ENCODE measurements around the gene YY2. TPM values are rescaled to one million over a fixed set of nuclear protein-coding genes. Genes with fewer than 3 reads are reported as not detected.
"Not testable (repeated sequence)": the region's sequence is repeated elsewhere in the genome, so short reads cannot be mapped to it uniquely, and the experiment has no call there.

The YY2 gene
- polyA plus RNA-seq, 4 donors = 0.95 to 2.1 TPM; not detected in 2

- FAIRE-seq (no peak), DNase-seq (no peak)
- H3K4me3 ChIP-seq (ENCODE audit: low read depth in 1 of 3, low read length in 3 of 3) = no peak overlapping the region
- peaks cover 0 to 18% (median 2%) of the 10 kb centered on the region in 3 donors for H3K36me3 ChIP-seq (ENCODE audit: control insufficient read depth in 3 of 3, insufficient read depth in 2 of 3, low read depth in 1 of 3, low read length in 3 of 3)
- H3K27me3 ChIP-seq (ENCODE audit: control insufficient read depth in 3 of 3, insufficient read depth in 3 of 3, low read length in 3 of 3) = no peaks in the 10 kb centered on the region
- no peaks in the 10 kb centered on the region for H3K9me3 ChIP-seq (ENCODE audit: control insufficient read depth in 2 of 2, insufficient read depth in 1 of 2, low read depth in 1 of 2, low read length in 1 of 2)
- H3K27ac ChIP-seq (ENCODE audit: low read depth in 1 of 3, low read length in 2 of 3) = no peak overlapping the region
- no peaks in the 10 kb centered on the region for H3K4me1 ChIP-seq (ENCODE audit: control insufficient read depth in 3 of 3, insufficient read depth in 2 of 3, low read depth in 1 of 3, low read length in 2 of 3)
These were observed 2.2 kb upstream of the YY2 start for GRCh38 chrX:21853578-21853977.

GRCh38 chrX:21856504-21856903, 717 bp downstream of the YY2 start:
- 94 to 98% (median 97%) methylated on average over 21 of the region's 21 CpGs for WGBS, 3 donors
- H3K27me3 ChIP-seq (ENCODE audit: control insufficient read depth in 3 of 3, insufficient read depth in 3 of 3, low read length in 3 of 3) = no peaks in the 10 kb centered on the region
- no peak for FAIRE-seq

GRCh38 chrX:21863241-21863640, 7.5 kb downstream of the YY2 start:
- no peaks in the 10 kb centered on the region for H3K4me1 ChIP-seq (ENCODE audit: control insufficient read depth in 3 of 3, insufficient read depth in 2 of 3, low read depth in 1 of 3, low read length in 2 of 3)
- WGBS, 3 donors = 93 to 100% (median 95%) methylated on average over 1 of the region's 1 CpG
- DNase-seq (no peak), FAIRE-seq (no peak)
- no peak overlapping the region for H3K4me3 ChIP-seq (ENCODE audit: low read depth in 1 of 3, low read length in 3 of 3)
- peaks cover 0 to 2% (median 0%) of the 10 kb centered on the region in 3 donors for H3K36me3 ChIP-seq (ENCODE audit: control insufficient read depth in 3 of 3, insufficient read depth in 2 of 3, low read depth in 1 of 3, low read length in 3 of 3)
- H3K27ac ChIP-seq (ENCODE audit: low read depth in 1 of 3, low read length in 2 of 3) = no peak overlapping the region
- H3K9me3 ChIP-seq (ENCODE audit: control insufficient read depth in 2 of 2, insufficient read depth in 1 of 2, low read depth in 1 of 2, low read length in 1 of 2) = no peaks in the 10 kb centered on the region
- H3K27me3 ChIP-seq (ENCODE audit: control insufficient read depth in 3 of 3, insufficient read depth in 3 of 3, low read length in 3 of 3) = no peaks in the 10 kb centered on the region

More at GRCh38 chrX:21856504-21856903, 717 bp downstream of the YY2 start:
- no peak overlapping the region for H3K4me3 ChIP-seq (ENCODE audit: low read depth in 1 of 3, low read length in 3 of 3)
- H3K36me3 ChIP-seq (ENCODE audit: control insufficient read depth in 3 of 3, insufficient read depth in 2 of 3, low read depth in 1 of 3, low read length in 3 of 3) = peaks cover 0 to 18% (median 2%) of the 10 kb centered on the region in 3 donors
- no peaks in the 10 kb centered on the region for H3K9me3 ChIP-seq (ENCODE audit: control insufficient read depth in 2 of 2, insufficient read depth in 1 of 2, low read depth in 1 of 2, low read length in 1 of 2)
- H3K27ac ChIP-seq (ENCODE audit: low read depth in 1 of 3, low read length in 2 of 3) = no peak overlapping the region
- no peaks in the 10 kb centered on the region for H3K4me1 ChIP-seq (ENCODE audit: control insufficient read depth in 3 of 3, insufficient read depth in 2 of 3, low read depth in 1 of 3, low read length in 2 of 3)
- DNase-seq = no peak

GRCh38 chrX:21865436-21865835, 9.6 kb downstream of the YY2 start:
- H3K27me3 ChIP-seq (ENCODE audit: control insufficient read depth in 3 of 3, insufficient read depth in 3 of 3, low read length in 3 of 3) = no peaks in the 10 kb centered on the region
- no peak overlapping the region for H3K27ac ChIP-seq (ENCODE audit: low read depth in 1 of 3, low read length in 2 of 3)
- no peaks in the 10 kb centered on the region for H3K36me3 ChIP-seq (ENCODE audit: control insufficient read depth in 3 of 3, insufficient read depth in 2 of 3, low read depth in 1 of 3, low read length in 3 of 3)
- FAIRE-seq = no peak
- H3K4me1 ChIP-seq (ENCODE audit: control insufficient read depth in 3 of 3, insufficient read depth in 2 of 3, low read depth in 1 of 3, low read length in 2 of 3) = no peaks in the 10 kb centered on the region
- DNase-seq = no peak
- H3K9me3 ChIP-seq (ENCODE audit: control insufficient read depth in 2 of 2, insufficient read depth in 1 of 2, low read depth in 1 of 2, low read length in 1 of 2) = no peaks in the 10 kb centered on the region
- H3K4me3 ChIP-seq (ENCODE audit: low read depth in 1 of 3, low read length in 3 of 3) = no peak overlapping the region

- no peak for DNase-seq
- Histone ChIP-seq H3K36me3 (ENCODE audit: control insufficient read depth in 3 of 3, insufficient read depth in 2 of 3, low read depth in 1 of 3, low read length in 3 of 3) (no peaks in the 10 kb centered on the region), H3K4me3 (ENCODE audit: low read depth in 1 of 3, low read length in 3 of 3) (no peak overlapping the region), H3K9me3 (ENCODE audit: control insufficient read depth in 2 of 2, insufficient read depth in 1 of 2, low read depth in 1 of 2, low read length in 1 of 2) (no peaks in the 10 kb centered on the region), H3K4me1 (ENCODE audit: control insufficient read depth in 3 of 3, insufficient read depth in 2 of 3, low read depth in 1 of 3, low read length in 2 of 3) (no peaks in the 10 kb centered on the region), H3K27me3 (ENCODE audit: control insufficient read depth in 3 of 3, insufficient read depth in 3 of 3, low read length in 3 of 3) (no peaks in the 10 kb centered on the region), H3K27ac (ENCODE audit: low read depth in 1 of 3, low read length in 2 of 3) (no peak overlapping the region)
- WGBS, 3 donors = 74 to 95% (median 94%) methylated on average over 1 of the region's 1 CpG
- no peak for FAIRE-seq
These were observed 14.7 kb downstream of the YY2 start for GRCh38 chrX:21870494-21870893.

GRCh38 chrX:21873063-21873775, 17.4 kb downstream of the YY2 start:
- Histone ChIP-seq H3K36me3 (ENCODE audit: control insufficient read depth in 3 of 3, insufficient read depth in 2 of 3, low read depth in 1 of 3, low read length in 3 of 3) (no peaks in the 10 kb centered on the region), H3K9me3 (ENCODE audit: control insufficient read depth in 2 of 2, insufficient read depth in 1 of 2, low read depth in 1 of 2, low read length in 1 of 2) (no peaks in the 10 kb centered on the region), H3K27ac (ENCODE audit: low read depth in 1 of 3, low read length in 2 of 3) (no peak overlapping the region), H3K27me3 (ENCODE audit: control insufficient read depth in 3 of 3, insufficient read depth in 3 of 3, low read length in 3 of 3) (no peaks in the 10 kb centered on the region), H3K4me3 (ENCODE audit: low read depth in 1 of 3, low read length in 3 of 3) (no peak overlapping the region), H3K4me1 (ENCODE audit: control insufficient read depth in 3 of 3, insufficient read depth in 2 of 3, low read depth in 1 of 3, low read length in 2 of 3) (no peaks in the 10 kb centered on the region)
- 70 to 78% (median 77%) methylated on average over 4 of the region's 4 CpGs for WGBS, 3 donors
- FAIRE-seq (no peak), DNase-seq (no peak)

- not testable (repeated sequence) for H3K36me3 ChIP-seq (ENCODE audit: control insufficient read depth in 3 of 3, insufficient read depth in 2 of 3, low read depth in 1 of 3, low read length in 3 of 3); FAIRE-seq; H3K4me3 ChIP-seq (ENCODE audit: low read depth in 1 of 3, low read length in 3 of 3); H3K27me3 ChIP-seq (ENCODE audit: control insufficient read depth in 3 of 3, insufficient read depth in 3 of 3, low read length in 3 of 3); H3K27ac ChIP-seq (ENCODE audit: low read depth in 1 of 3, low read length in 2 of 3); DNase-seq; H3K9me3 ChIP-seq (ENCODE audit: control insufficient read depth in 2 of 2, insufficient read depth in 1 of 2, low read depth in 1 of 2, low read length in 1 of 2); H3K4me1 ChIP-seq (ENCODE audit: control insufficient read depth in 3 of 3, insufficient read depth in 2 of 3, low read depth in 1 of 3, low read length in 2 of 3)
- 61 to 76% (median 73%) methylated on average over 3 of the region's 3 CpGs for WGBS, 3 donors
These were observed 18.4 kb downstream of the YY2 start for GRCh38 chrX:21874182-21874581.

- H3K4me3 ChIP-seq (ENCODE audit: low read depth in 1 of 3, low read length in 3 of 3) = no peak overlapping the region
- 52 to 88% (median 73%) methylated on average over 1 of the region's 1 CpG for WGBS, 3 donors
- no peaks in the 10 kb centered on the region for H3K9me3 ChIP-seq (ENCODE audit: control insufficient read depth in 2 of 2, insufficient read depth in 1 of 2, low read depth in 1 of 2, low read length in 1 of 2)
- no peak overlapping the region for H3K27ac ChIP-seq (ENCODE audit: low read depth in 1 of 3, low read length in 2 of 3)
- DNase-seq = no peak
- no peaks in the 10 kb centered on the region for H3K27me3 ChIP-seq (ENCODE audit: control insufficient read depth in 3 of 3, insufficient read depth in 3 of 3, low read length in 3 of 3)
- no peaks in the 10 kb centered on the region for H3K4me1 ChIP-seq (ENCODE audit: control insufficient read depth in 3 of 3, insufficient read depth in 2 of 3, low read depth in 1 of 3, low read length in 2 of 3)
- peaks cover 0 to 2% (median 0%) of the 10 kb centered on the region in 3 donors for H3K36me3 ChIP-seq (ENCODE audit: control insufficient read depth in 3 of 3, insufficient read depth in 2 of 3, low read depth in 1 of 3, low read length in 3 of 3)
- FAIRE-seq = no peak
These were observed 19.2 kb downstream of the YY2 start for GRCh38 chrX:21875013-21875412.

Data from small intestine (tissue), 7 donors.